Tongue (tissue), 2 donors: Measurements from ENCODE around the gene MBD5. TPM values are rescaled to one million over a fixed set of nuclear protein-coding genes. Genes with fewer than 3 reads are reported as not detected.

Experiments
- DNase-seq: peaks from one replicate; pipeline ENCODE4 v3.0.0-alpha.2; 2015
- total RNA-seq: library from RNA; depleted of rRNA; stranded (reverse); fragments of >200 nt; gene quantifications from one replicate; pipeline ENCODE4 v1.2.3, GENCODE V29; 2014

Gene MBD5
- total RNA-seq, 1 donor from 2014 or later, result 50.2 TPM

DNA sequence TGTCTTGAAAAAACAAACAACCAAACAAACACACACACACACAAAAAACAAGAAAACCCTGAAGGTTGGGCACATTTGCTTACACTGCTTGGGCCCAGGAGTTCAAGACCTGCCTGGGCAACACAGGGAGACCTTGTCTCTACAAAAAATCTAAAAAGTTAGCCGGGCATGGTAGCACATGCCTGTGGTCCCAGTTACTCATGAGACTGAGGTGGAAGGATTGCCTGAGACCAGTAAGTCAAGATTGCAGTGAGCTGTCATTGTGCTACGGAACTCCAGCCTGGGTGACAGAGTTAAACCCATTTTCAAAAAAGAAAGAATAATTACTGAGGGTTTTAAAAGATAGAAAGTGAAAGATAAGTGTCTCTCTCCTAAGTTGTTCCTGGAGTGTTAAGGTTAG lies 103.4 kb downstream of the MBD5 start:
- DNase-seq, result no peak

GRCh38 chr2:148130581-148130980 lies 109.7 kb downstream of the MBD5 start:
- no peak for DNase-seq

GRCh38 chr2:148132412-148132811 lies 111.5 kb downstream of the MBD5 start:
- DNase-seq, result no peak

DNA sequence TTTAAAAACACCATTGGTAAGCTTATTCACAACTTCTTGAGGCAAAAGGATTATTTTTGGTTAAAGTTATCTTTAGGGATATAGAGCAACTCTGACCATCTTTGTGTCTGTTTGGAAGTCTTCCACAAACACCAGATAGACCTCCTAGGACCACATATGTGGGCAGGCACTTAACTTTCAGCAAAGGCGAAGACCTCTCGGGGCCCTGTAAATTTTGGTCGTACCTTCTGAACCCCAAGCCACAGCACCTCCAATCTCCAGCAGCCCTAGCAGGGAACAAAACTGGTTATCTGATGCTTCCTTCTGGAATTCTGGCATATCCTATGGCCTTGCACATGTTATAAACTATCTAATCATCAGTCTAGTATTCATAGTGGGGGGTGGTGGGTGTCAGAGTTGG lies 114.8 kb downstream of the MBD5 start:
- DNase-seq, result no peak

- DNase-seq, result no peak
Measured at GRCh38 chr2:148136441-148136840, 115.5 kb downstream of the MBD5 start.

DNA sequence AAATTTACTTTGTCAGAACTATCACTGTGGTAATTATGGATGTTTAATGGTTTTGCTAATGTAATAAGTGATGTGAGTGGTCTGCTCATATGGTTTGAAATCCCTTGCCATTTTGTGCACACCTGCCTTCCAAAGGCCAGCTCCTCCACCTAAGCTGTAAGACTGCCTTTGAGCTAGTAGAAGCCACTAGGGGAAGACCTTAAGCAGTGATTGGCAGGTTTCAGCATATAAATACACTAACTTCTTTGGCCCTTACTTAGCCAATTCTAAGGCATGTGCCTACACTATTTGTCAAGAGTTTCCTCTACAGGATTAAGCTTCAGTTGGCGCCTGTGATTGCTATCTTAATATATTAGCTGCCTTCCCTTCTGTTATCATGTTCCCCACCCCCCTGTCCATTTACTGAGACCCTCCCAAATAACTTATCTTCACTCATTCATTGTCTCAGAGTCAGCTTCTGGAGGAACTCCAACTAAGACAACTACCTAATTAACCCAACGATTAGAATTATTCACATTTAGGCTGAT lies 141.1 kb downstream of the MBD5 start:
- no peak for DNase-seq

DNA sequence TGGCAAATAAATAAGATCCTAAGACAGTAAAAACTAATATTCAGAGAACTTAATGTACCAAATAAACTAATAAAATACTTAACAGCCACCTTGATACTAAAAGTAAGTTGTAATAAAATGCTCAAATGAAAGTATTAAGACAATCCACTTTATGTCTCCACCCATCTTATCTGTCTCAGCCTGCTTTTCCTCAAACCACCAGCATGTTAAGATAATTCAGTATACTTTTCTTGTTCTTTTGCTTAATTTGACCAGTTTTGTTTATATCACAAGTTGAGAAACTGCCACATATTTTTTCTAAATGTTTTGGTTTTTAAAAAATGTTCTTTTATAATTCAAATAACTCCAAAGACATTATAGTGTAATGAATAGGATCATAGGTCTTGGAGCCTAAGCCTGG lies 142.0 kb downstream of the MBD5 start:
- DNase-seq, result no peak

GRCh38 chr2:148165975-148166374 lies 145.1 kb downstream of the MBD5 start:
- DNase-seq, result no peak

DNA sequence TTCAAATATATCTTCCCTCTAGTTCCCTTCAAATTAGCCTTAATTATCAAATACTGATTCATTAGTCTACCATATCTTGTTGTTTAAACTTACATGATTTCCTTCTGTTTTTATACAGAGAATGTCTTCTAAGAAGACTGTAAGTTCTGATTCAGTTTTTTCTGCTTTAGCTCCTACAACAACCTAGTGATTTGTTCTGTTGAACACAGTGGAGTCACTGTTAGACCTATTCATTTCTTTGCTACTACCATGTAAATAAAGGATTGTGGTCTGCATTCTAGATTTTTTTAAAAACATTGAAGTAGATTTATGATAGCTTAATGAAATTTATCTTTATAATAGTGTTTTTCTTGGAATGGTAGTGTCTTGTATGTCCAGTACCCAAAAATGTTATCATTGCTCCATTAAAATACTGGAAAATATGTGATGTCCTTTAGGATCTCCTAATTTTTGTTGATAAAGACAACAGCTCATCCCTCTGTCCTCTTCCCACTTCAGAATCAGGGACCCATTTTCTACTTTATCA lies 146.4 kb downstream of the MBD5 start:
- DNase-seq, result no peak

DNA sequence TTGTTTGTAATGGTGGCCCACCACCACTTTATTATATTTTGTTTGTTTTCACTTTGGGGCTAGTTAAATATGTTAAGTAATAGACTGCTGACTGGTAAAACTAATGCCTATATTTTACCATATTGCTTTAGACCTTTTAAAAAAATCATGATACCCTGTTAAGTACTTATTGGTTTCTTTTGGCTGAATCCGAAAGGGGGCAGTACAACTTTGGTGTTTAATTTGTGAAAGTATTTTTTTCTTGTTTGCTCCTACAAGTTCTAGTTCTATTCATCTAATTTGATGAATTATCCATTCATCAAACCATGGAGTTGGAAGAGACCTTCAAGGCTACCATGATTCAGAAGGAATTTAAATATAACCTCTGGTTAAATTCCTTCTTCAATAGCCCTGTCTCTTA lies 147.0 kb downstream of the MBD5 start:
- DNase-seq, result no peak

DNA sequence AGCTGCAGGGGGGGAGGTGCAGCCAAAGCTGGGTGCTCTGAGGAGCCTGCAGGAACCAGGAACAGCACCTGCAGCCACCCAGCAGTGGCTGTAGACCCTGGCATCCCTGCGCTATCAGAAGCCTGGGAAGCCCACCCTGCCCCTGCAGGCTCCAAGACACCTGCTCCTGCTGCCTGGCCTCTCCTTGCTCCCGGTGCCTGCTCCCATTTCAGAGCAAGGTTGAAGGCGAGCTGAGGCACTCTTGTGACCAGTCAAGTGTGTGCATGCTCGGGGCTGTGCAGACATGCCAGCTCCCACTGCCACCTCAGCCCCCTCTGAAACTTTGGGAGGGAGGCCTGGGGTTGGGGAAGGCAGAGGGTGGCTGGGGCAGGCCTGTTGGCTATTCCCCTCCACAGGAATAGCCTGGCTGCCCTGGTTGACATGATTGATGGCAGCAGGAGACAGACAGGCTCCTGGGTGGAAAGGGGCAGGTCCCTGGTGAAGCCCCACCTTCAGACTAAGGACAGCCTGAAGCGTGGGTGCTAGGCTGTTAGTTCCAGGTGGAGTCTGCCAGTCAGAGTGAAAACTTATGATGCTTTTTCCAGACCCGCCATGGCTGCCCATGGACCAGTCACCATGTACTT lies 151.4 kb downstream of the MBD5 start:
- DNase-seq, result no peak

DNA sequence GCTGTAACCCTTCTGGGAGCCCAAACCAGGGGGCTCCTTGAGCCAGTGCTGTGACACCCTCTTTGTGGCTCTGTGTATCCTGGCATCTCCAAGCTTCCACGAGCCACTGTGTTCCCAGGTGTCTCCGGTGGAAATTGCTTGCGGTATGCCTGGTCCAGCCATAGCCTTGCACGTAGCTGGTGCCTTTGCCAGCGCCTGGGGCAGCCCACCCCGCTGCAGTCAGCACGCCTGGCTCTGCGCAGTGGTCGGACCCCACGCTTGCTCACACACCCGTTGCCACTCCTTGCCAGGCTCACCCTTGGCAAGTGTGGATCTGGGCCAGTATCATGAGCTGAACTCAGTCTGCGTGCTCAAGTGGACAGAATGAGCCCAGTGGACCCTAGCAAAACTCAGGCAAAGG lies 152.3 kb downstream of the MBD5 start:
- no peak for DNase-seq

- no peak for DNase-seq
Measured at GRCh38 chr2:148177559-148177958, 156.7 kb downstream of the MBD5 start.

DNA sequence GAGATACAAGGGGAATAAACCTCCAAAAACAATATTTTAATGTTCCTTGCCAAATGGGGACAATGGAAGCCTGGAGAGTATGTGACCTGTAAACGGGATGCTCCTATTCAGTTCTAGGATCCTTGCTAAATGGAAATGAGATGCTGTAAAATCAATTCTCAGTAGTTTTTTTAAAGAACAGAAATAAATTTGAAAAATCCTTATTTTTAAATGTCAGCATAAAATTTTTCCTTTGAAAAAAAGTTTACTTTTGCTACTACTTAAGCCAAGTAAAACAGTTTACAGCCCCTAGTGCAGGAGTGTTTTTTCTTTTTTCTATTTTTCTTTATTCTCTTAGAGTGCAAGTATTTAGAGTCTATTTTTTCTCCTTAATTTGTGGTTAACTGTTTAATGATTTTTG lies 158.8 kb downstream of the MBD5 start:
- no peak for DNase-seq

DNA sequence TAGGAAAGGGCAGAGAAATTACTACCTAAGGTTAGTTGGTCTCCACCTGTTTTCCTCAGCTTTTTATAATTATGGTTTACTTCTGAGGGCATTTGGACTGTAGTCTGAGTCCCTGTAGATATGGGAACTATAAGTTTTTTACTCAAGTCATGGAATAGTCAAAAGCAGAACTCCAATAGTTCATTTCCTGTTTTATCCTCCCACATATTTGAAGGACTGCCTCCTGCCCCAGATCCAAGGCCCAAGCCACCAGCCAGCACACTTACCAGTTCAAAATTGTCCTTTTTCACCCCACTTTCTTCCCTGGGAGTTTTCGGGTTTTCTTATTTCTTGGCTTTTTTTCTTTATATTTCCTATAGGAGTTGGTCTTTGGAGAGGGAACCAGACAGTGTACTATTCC lies 164.1 kb downstream of the MBD5 start:
- no peak for DNase-seq

GRCh38 chr2:148194882-148195281 lies 174.0 kb downstream of the MBD5 start:
- no peak for DNase-seq

- DNase-seq, result peak; percentile 19
Measured at GRCh38 chr2:148201075-148202004, 180.4 kb downstream of the MBD5 start.

DNA sequence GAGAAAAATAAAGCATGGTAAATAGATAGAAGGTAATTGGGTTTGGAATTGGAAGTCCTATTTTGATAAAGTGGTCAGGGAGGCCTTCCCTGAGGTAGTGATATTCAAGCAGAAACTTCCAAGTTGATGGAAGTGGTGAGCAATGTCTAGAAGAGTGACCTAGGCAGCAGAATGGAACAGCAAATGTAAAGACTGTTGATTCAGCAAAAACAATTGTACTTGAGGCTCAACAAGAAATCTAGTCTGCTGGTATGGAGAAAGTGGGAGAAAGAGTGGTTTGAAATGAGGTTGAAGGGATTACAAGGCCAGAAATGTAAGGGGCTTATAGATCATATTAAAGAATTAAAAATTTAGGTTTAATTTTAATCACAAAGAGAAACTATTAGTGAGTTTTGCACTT lies 181.3 kb downstream of the MBD5 start:
- DNase-seq, result no peak

GRCh38 chr2:148207111-148207510 lies 186.2 kb downstream of the MBD5 start:
- DNase-seq, result no peak

GRCh38 chr2:148209603-148210002 lies 188.7 kb downstream of the MBD5 start:
- no peak for DNase-seq

DNA sequence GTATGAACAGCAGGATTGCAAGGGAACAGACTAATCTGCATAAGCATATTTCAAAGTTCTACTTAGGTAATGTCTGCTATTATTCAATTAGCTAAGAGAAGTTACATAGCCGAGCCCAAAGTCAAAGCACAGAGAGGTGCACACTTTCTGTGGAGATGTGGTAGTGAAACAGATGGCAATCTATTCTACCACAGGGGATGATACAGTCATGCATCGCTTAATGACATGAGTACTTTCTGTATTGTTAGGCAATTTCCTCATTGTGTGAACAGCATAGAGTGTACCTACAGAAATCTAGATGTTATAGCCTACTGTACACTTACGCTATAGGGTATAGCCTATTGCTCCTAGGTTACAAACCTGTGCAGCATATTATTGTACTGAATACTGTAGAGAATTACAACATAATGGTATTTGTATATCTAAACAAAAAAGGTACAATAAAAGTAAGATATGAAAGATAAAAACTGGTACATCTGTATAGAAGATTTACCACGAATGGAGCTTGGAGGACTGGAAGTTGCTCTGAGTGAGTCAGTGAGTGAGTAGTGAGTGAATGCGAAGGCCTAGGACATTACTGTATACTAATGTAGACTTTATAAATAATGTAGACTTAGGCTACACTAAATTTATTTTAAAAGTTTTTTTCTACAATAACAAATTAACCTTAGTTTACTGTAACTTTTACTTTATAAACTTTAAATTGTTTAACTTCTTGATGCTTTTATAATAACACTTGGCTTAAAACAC lies 197.6 kb downstream of the MBD5 start:
- DNase-seq, result no peak

DNA sequence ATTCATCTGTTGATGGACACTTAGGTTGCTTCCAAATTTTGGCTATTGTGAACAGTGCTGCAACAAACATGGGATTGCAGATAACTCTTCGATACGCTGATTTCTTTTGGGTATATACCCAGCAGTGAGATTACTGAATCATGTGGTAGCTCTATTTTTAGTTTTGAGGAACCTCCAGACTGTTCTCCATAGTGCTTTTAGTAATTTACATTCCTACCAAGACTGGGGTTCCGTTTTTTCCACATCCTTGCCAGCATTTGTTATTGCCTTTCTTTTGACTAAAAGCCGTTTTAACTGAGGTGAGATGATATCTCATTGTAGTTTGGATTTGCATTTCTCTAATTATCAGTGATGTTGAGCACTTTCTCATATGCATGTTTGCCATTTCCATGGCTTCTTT lies 200.3 kb downstream of the MBD5 start:
- no peak for DNase-seq

- no peak for DNase-seq
Measured at GRCh38 chr2:148221926-148222325, 201.0 kb downstream of the MBD5 start.
